HG02798 (cell line): ENCODE results near the gene OR2A14.
"Not testable (repeated sequence)": the region's sequence is repeated elsewhere in the genome, so short reads cannot be mapped to it uniquely, and the experiment has no call there.

ENCODE experiments used
- ATAC-seq: cut with Tn5 transposase; IDR thresholded peaks from one replicate; pipeline ENCODE4 v1.9.1; 2021; ENCODE audit warnings: mild to moderate bottlenecking; ENCODE audit not compliant: unreplicated experiment, poor library complexity

OR2A14 gene

GRCh38 chr7:144122876-144123275 lies at the start of gene OR2A14:
Gene OR2A14, plus strand, starts transcription at chr7:144123176. Its CDS starts 5,937 bp downstream, at chr7:144129113.
- no peak for ATAC-seq

GRCh38 chr7:144074374-144074773 lies 48.6 kb upstream of the OR2A14 start:
- no peak for ATAC-seq

- ATAC-seq = no peak
Measured at GRCh38 chr7:144085978-144086377, 37.0 kb upstream of the OR2A14 start, which contains the start of gene OR2A12. Gene OR2A12, plus strand, starts transcription at chr7:144086278. Its CDS starts 8,830 bp downstream, at chr7:144095108.

GRCh38 chr7:144086730-144087129 lies 36.2 kb upstream of the OR2A14 start:
- no peak for ATAC-seq

GRCh38 chr7:144087230-144087629 lies 35.7 kb upstream of the OR2A14 start:
- no peak for ATAC-seq

GRCh38 chr7:144090667-144091066 lies 32.3 kb upstream of the OR2A14 start:
- no peak for ATAC-seq

GRCh38 chr7:144098776-144099175 lies 24.2 kb upstream of the OR2A14 start:
- ATAC-seq = no peak

GRCh38 chr7:144100607-144101006 lies 22.4 kb upstream of the OR2A14 start:
- no peak for ATAC-seq

- ATAC-seq = no peak
Measured at GRCh38 chr7:144102041-144102440, 20.9 kb upstream of the OR2A14 start.

GRCh38 chr7:144105211-144105610 lies 17.8 kb upstream of the OR2A14 start:
- ATAC-seq = no peak

GRCh38 chr7:144109283-144109682 lies 13.7 kb upstream of the OR2A14 start, which contains the start of gene OR2A2:
Gene OR2A2, plus strand, starts transcription at chr7:144109583. Its CDS starts 0 bp downstream, at chr7:144109583.
- ATAC-seq = no peak

- no peak for ATAC-seq
Measured at GRCh38 chr7:144110272-144110671, 12.7 kb upstream of the OR2A14 start.

GRCh38 chr7:144113651-144114050 lies 9.3 kb upstream of the OR2A14 start:
- ATAC-seq = no peak

- no peak for ATAC-seq
Measured at GRCh38 chr7:144118341-144118740, 4.6 kb upstream of the OR2A14 start.

- peak; percentile 100 for ATAC-seq
Measured at GRCh38 chr7:144127714-144128334, 4.8 kb downstream of the OR2A14 start.

GRCh38 chr7:144129601-144130000 lies 6.6 kb downstream of the OR2A14 start:
- not testable (repeated sequence) for ATAC-seq

- ATAC-seq = no peak
Measured at GRCh38 chr7:144130730-144131129, 7.8 kb downstream of the OR2A14 start.

- ATAC-seq = no peak
Measured at GRCh38 chr7:144132262-144132661, 9.3 kb downstream of the OR2A14 start.

- no peak for ATAC-seq
Measured at GRCh38 chr7:144133307-144133706, 10.3 kb downstream of the OR2A14 start.

GRCh38 chr7:144134116-144134515 lies 11.1 kb downstream of the OR2A14 start:
- ATAC-seq = no peak

- ATAC-seq = no peak
Measured at GRCh38 chr7:144137501-144137900, 14.5 kb downstream of the OR2A14 start.

GRCh38 chr7:144142187-144142586 lies 19.2 kb downstream of the OR2A14 start:
- no peak for ATAC-seq
